Erythroblast (primary cell): Measurements from ENCODE around the gene WASHC2C.
"Not testable (repeated sequence)": the region's sequence is repeated elsewhere in the genome, so short reads cannot be mapped to it uniquely, and the experiment has no call there.

Experiments used
- GATA1 ChIP-seq: IDR thresholded peaks from 2 replicates; pipeline ENCODE4 v1.6.1; 2011; ENCODE audit warnings: low read depth, mild to moderate bottlenecking, control low read depth, low read length, moderate library complexity
- POLR2A ChIP-seq: IDR thresholded peaks from 2 replicates; pipeline ENCODE4 v1.6.1; 2011; ENCODE audit warnings: mild to moderate bottlenecking, low read length

- TF ChIP-seq POLR2A, GATA1: not testable (repeated sequence)
Measured at GRCh38 chr10:45755083-45755482, 28.0 kb downstream of the WASHC2C start.
